GM18505 (cell line): Measurements from ENCODE around the gene RFNG.

Experiments used
- ATAC-seq: cut with Tn5 transposase; IDR thresholded peaks from one replicate; pipeline ENCODE4 v1.9.1; 2021; ENCODE audit not compliant: unreplicated experiment
- POLR2A ChIP-seq: IDR thresholded peaks from 4 replicates; pipeline ENCODE4 v1.6.1; 2011; ENCODE audit warnings: borderline replicate concordance; ENCODE audit not compliant: insufficient read depth, insufficient read length; ENCODE audit errors: extremely low read depth

Gene RFNG

DNA sequence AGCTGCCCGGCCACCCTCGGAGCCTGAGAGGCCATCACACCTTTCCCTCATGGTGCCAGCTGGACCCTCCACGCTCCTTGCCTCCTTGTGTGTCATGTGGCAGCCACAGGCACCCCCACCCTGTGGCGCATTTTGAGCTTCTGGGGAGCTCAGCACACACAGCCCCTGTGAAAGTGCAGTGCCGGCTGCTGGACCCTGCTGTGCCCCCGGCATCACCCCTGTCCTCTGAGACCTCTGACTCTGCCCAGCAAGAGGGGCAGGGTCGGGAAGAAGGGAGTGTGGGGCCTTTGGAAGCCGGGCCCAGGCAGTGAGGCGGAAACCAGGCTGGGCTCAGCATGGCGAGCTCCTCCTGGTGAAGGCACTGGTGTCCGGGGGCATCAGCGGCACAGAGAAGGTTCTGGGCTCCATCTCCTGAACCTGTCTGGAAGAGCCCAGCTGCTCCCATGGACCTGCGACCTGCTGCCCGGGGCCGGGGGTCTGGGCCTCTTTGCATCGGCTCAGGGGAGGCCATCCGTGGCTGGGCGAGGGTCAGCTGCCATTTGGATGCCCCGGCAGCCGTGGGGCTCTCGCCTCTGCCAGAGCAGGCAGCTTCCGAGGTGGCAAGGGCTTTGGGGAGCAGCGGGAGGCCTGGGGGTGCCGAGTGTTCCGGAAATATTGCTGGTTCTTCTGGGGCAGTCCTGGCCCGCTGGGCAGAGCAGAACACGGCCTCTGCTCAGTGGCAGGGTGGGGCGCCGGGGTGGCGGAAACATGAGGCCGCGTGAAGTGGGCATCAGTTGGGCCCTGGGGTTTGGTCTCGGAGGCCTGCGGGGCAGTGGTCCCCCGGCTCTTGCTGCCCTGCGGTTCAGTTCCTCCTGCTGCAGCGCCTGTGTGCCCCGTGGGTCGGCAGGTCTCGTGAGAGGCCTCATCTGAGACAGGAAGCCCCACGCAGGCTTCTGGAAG is 46.8 kb downstream of the RFNG start:
- no peak for ATAC-seq
- TF ChIP-seq POLR2A: no peak

GRCh38 chr17:82003411-82004381 is 47.9 kb downstream of the RFNG start:
- TF ChIP-seq POLR2A: no peak
- ATAC-seq: no peak

GRCh38 chr17:82001571-82002056 is 50.0 kb downstream of the RFNG start:
- ATAC-seq: no peak
- no peak for TF ChIP-seq POLR2A

DNA sequence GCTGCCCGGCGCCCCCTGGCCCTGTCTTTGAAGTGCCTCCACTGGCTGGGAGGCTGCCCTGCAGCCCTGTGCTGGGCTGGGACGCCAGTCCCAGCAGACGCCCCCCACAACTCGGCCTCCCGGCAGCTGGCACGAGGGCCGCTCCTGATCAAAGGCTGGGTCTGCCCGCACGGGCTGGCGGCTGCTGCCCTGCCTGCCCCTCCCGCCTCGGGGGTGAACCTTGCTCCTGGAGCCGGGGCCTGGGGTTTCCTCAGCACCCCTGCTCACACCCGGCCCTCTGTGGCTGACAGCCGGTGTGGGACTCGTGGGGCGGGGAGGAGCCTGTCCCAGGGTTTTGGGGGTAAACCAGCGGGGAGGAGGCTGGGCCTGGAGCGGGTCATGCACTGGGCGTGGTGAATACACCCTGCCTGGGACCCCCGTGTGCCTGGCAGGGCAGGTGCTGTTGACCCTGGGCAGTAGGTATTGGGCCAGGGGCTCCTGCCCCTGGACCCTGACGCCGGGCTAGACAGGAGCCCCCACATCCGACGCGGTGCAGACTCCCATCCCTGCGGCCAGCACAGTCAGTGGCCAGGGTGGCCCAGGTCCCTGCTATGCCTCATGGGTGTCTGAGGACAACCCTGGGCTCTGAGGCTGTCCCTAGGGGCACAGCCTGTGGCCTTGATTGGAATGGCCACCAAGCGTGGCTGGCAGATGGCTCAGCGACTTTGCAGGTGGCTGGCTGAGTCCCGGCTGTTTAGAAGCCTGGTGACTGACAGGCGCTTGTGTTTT is 50.6 kb downstream of the RFNG start:
- TF ChIP-seq POLR2A: no peak
- no peak for ATAC-seq

GRCh38 chr17:81999976-82000802 is 51.4 kb downstream of the RFNG start:
- TF ChIP-seq POLR2A: no peak
- ATAC-seq: no peak

DNA sequence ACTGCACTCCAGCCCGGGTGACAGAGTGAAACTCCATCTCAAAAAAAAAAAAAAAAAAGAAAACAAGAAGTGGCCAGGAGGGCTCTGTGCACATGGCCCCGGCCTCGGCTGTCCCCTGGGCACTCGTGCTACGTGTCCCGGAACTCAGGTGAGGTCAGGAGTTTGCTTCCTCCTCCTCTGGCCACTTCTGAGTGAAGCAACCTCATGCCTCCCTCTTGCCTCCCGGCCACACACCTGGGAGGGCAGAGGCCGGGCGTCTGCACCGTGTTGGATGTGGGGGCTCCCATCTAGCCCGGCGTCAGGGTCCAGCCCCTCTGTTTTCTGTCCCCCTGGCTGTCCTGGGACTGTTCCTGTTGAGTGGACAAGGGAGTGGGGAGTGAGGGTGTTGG is 52.0 kb downstream of the RFNG start:
- ATAC-seq: no peak
- no peak for TF ChIP-seq POLR2A

- no peak for TF ChIP-seq POLR2A
Measured at GRCh38 chr17:81998691-81999438, 52.7 kb downstream of the RFNG start.

GRCh38 chr17:81998212-81998611 is 53.4 kb downstream of the RFNG start:
- no peak for TF ChIP-seq POLR2A
- no peak for ATAC-seq

More at GRCh38 chr17:81998691-81999438, 52.7 kb downstream of the RFNG start:
- ATAC-seq: no peak
